ENCODE results near the gene POMT2. TPM values are rescaled to one million over a fixed set of nuclear protein-coding genes. Genes with fewer than 3 reads are reported as not detected.

The POMT2 gene
- total RNA-seq, 6 donors from 2014 or later: 14.6 to 36.7 (median 25.4) TPM

- 90 to 94% methylated on average over 12 to 13 of the region's 14 CpGs for WGBS, 2 donors
- no peak overlapping the region for H3K27ac ChIP-seq
- H3K9me3 ChIP-seq: no peaks in the 10 kb centered on the region
- TF ChIP-seq POLR2A (IDR thresholded peaks at IDR 0.05) (no peak), EP300 (IDR thresholded peaks at IDR 0.05) (no peak), POLR2AphosphoS5 (IDR thresholded peaks at IDR 0.05) (no peak), CTCF (IDR thresholded peaks at IDR 0.05) (no peak)
- ATAC-seq (ENCODE audit: low FRiP score in 2 of 2) (no peak), DNase-seq (no peak)
- H3K4me1 ChIP-seq: no peaks in the 10 kb centered on the region
- H3K36me3 ChIP-seq: peaks cover 6 to 63% (median 37%) of the 10 kb centered on the region in 4 donors
- no peak overlapping the region for H3K4me3 ChIP-seq
- no peaks in the 10 kb centered on the region for H3K27me3 ChIP-seq
These were observed 42.0 kb downstream of the POMT2 start for GRCh38 chr14:77278461-77279230.

GRCh38 chr14:77276959-77277358 lies 43.7 kb downstream of the POMT2 start:
- Histone ChIP-seq H3K36me3 (peaks cover 0 to 52% (median 28%) of the 10 kb centered on the region in 4 donors), H3K9me3 (no peaks in the 10 kb centered on the region), H3K27ac (no peak overlapping the region), H3K27me3 (no peaks in the 10 kb centered on the region), H3K4me1 (no peaks in the 10 kb centered on the region), H3K4me3 (no peak overlapping the region)
- WGBS, 2 donors: 83 to 92% methylated on average over 12 of the region's 12 CpGs
- ATAC-seq (ENCODE audit: low FRiP score in 2 of 2) (no peak), DNase-seq (no peak)
- TF ChIP-seq POLR2A (IDR thresholded peaks at IDR 0.05) (no peak), CTCF (IDR thresholded peaks at IDR 0.05) (no peak)

- no peak for DNase-seq
- peaks cover 0 to 3% (median under 1%) of the 10 kb centered on the region in 4 donors for H3K27me3 ChIP-seq
- no peak for ATAC-seq (ENCODE audit: low FRiP score in 2 of 2)
- no peak overlapping the region for H3K4me3 ChIP-seq
- H3K36me3 ChIP-seq: peaks cover 0 to 52% (median 26%) of the 10 kb centered on the region in 4 donors
- H3K9me3 ChIP-seq: no peaks in the 10 kb centered on the region
- H3K27ac ChIP-seq: no peak overlapping the region
- TF ChIP-seq CTCF (IDR thresholded peaks at IDR 0.05) (no peak), POLR2AphosphoS5 (IDR thresholded peaks at IDR 0.05) (no peak), EP300 (IDR thresholded peaks at IDR 0.05) (no peak), POLR2A (IDR thresholded peaks at IDR 0.05) (no peak)
- 85 to 92% methylated on average over 3 to 15 of the region's 15 CpGs for WGBS, 2 donors
- no peaks in the 10 kb centered on the region for H3K4me1 ChIP-seq
These were observed 44.3 kb downstream of the POMT2 start for GRCh38 chr14:77276295-77276935.

- DNase-seq: no peak
These were observed 45.1 kb downstream of the POMT2 start for GRCh38 chr14:77275601-77276017.

More at GRCh38 chr14:77275601-77276017, 45.1 kb downstream of the POMT2 start:
- peaks cover 0 to 11% (median 7%) of the 10 kb centered on the region in 4 donors for H3K27me3 ChIP-seq
- no peak overlapping the region for H3K4me3 ChIP-seq
- H3K27ac ChIP-seq: no peak overlapping the region
- H3K36me3 ChIP-seq: peaks cover 0 to 45% (median 26%) of the 10 kb centered on the region in 4 donors
- no peaks in the 10 kb centered on the region for H3K9me3 ChIP-seq
- H3K4me1 ChIP-seq: peaks cover 0 to 7% (median 0%) of the 10 kb centered on the region in 4 donors
- WGBS, 2 donors: 53 to 62% methylated on average over 7 to 8 of the region's 8 CpGs
- TF ChIP-seq POLR2AphosphoS5 (IDR thresholded peaks at IDR 0.05) (no peak), CTCF (IDR thresholded peaks at IDR 0.05) (no peak), POLR2A (IDR thresholded peaks at IDR 0.05) (no peak), EP300 (IDR thresholded peaks at IDR 0.05) (no peak)
- ATAC-seq (ENCODE audit: low FRiP score in 2 of 2): no peak
